Endothelial cell (in vitro differentiated cells): Measurements from ENCODE around the gene NAA50. TPM values are rescaled to one million over a fixed set of nuclear protein-coding genes. Genes with fewer than 3 reads are reported as not detected.

ENCODE experiments used
- DNase-seq: peaks from one replicate; pipeline ENCODE4 v3.0.0; 2021; ENCODE audit warnings: low spot score
- H3K27ac Mint-ChIP-seq: one replicate; pipeline ENCODE4 v1.8.0; 2021; ENCODE audit warnings: mixed read lengths, inconsistent platforms; ENCODE audit not compliant: unreplicated experiment
- H3K27me3 Mint-ChIP-seq: one replicate; pipeline ENCODE4 v1.8.0; 2021; ENCODE audit warnings: mild to moderate bottlenecking, moderate library complexity, mixed read lengths, inconsistent platforms; ENCODE audit not compliant: unreplicated experiment
- H3K36me3 Mint-ChIP-seq: one replicate; pipeline ENCODE4 v1.8.0; 2021; ENCODE audit warnings: mild to moderate bottlenecking, low read depth, mixed read lengths, inconsistent platforms; ENCODE audit not compliant: unreplicated experiment
- H3K4me1 Mint-ChIP-seq: one replicate; pipeline ENCODE4 v1.8.0; 2021; ENCODE audit warnings: mild to moderate bottlenecking, mixed read lengths, inconsistent platforms; ENCODE audit not compliant: unreplicated experiment
- H3K4me3 Mint-ChIP-seq: one replicate; pipeline ENCODE4 v1.8.0; 2021; ENCODE audit warnings: mild to moderate bottlenecking, mixed read lengths, inconsistent platforms; ENCODE audit not compliant: unreplicated experiment
- H3K9me3 Mint-ChIP-seq: one replicate; pipeline ENCODE4 v1.8.0; 2021; ENCODE audit warnings: mixed read lengths, inconsistent platforms; ENCODE audit not compliant: unreplicated experiment
- CTCF ChIP-seq: fragments of 200-600 bp; sonication (generic); IDR thresholded peaks from one replicate; pipeline ENCODE4 v1.5.0; 2021; ENCODE audit warnings: antibody characterized with exemption; ENCODE audit not compliant: unreplicated experiment
- total RNA-seq: library from RNA; stranded (reverse); fragmentation: NEBNext Ultra II Directional; extraction: Animal tissue kit (Norgen Biotek cat#: 25700); gene quantifications from one replicate; pipeline ENCODE4 v1.2.1, GENCODE V29; 2021; ENCODE audit not compliant: unreplicated experiment

The NAA50 gene
- total RNA-seq, 1 donor from 2014 or later: 76.7 TPM

- H3K36me3 Mint-ChIP-seq: no peaks in the 10 kb centered on the region
- no peaks in the 10 kb centered on the region for H3K27me3 Mint-ChIP-seq
- no peak overlapping the region for H3K27ac Mint-ChIP-seq
- no peak for DNase-seq
- H3K4me3 Mint-ChIP-seq: no peak overlapping the region
- TF ChIP-seq CTCF: no peak
- H3K4me1 Mint-ChIP-seq: no peaks in the 10 kb centered on the region
- H3K9me3 Mint-ChIP-seq: no peaks in the 10 kb centered on the region
Observed at GRCh38 chr3:113730550-113730949, 15.5 kb downstream of the NAA50 start.

GRCh38 chr3:113728661-113729060 is 17.4 kb downstream of the NAA50 start:
- TF ChIP-seq CTCF: no peak
- DNase-seq: no peak
- Mint-ChIP-seq H3K36me3 (no peaks in the 10 kb centered on the region), H3K4me1 (no peaks in the 10 kb centered on the region), H3K27ac (no peak overlapping the region), H3K4me3 (no peak overlapping the region), H3K27me3 (no peaks in the 10 kb centered on the region), H3K9me3 (no peaks in the 10 kb centered on the region)

- no peaks in the 10 kb centered on the region for H3K9me3 Mint-ChIP-seq
- H3K4me1 Mint-ChIP-seq: no peaks in the 10 kb centered on the region
- TF ChIP-seq CTCF: no peak
- no peak overlapping the region for H3K4me3 Mint-ChIP-seq
- no peaks in the 10 kb centered on the region for H3K27me3 Mint-ChIP-seq
- no peak for DNase-seq
- H3K27ac Mint-ChIP-seq: no peak overlapping the region
- H3K36me3 Mint-ChIP-seq: no peaks in the 10 kb centered on the region
Observed at GRCh38 chr3:113721636-113722035, 24.4 kb downstream of the NAA50 start.

GRCh38 chr3:113719758-113720157 is 26.3 kb downstream of the NAA50 start:
- DNase-seq: no peak
- Mint-ChIP-seq H3K36me3 (no peaks in the 10 kb centered on the region), H3K9me3 (no peaks in the 10 kb centered on the region), H3K4me1 (no peaks in the 10 kb centered on the region), H3K27ac (no peak overlapping the region), H3K4me3 (no peak overlapping the region), H3K27me3 (no peaks in the 10 kb centered on the region)
- no peak for TF ChIP-seq CTCF

- H3K9me3 Mint-ChIP-seq: no peaks in the 10 kb centered on the region
- H3K4me1 Mint-ChIP-seq: no peaks in the 10 kb centered on the region
- no peaks in the 10 kb centered on the region for H3K27me3 Mint-ChIP-seq
- TF ChIP-seq CTCF: no peak
- no peak overlapping the region for H3K4me3 Mint-ChIP-seq
- H3K36me3 Mint-ChIP-seq: no peaks in the 10 kb centered on the region
- no peak for DNase-seq
- H3K27ac Mint-ChIP-seq: no peak overlapping the region
Observed at GRCh38 chr3:113719294-113719693, 26.8 kb downstream of the NAA50 start.
